HFFc6 (cell line): Measurements from ENCODE around the gene ACSL6. TPM values are rescaled to one million over a fixed set of nuclear protein-coding genes. Genes with fewer than 3 reads are reported as not detected.

ENCODE experiments used
- DNase-seq: peaks from one replicate; pipeline ENCODE4 v3.0.0-alpha.2; 2018
- H3K27ac Mint-ChIP-seq: 2 replicates; pipeline ENCODE4 v1.8.0; 2020; ENCODE audit warnings: mild to moderate bottlenecking, mixed read lengths
- H3K27me3 Mint-ChIP-seq: 2 replicates; pipeline ENCODE4 v1.8.0; 2021; ENCODE audit warnings: mild to moderate bottlenecking, moderate library complexity, mixed read lengths; ENCODE audit not compliant: insufficient read depth
- H3K36me3 Mint-ChIP-seq: 2 replicates; pipeline ENCODE4 v1.8.0; 2021; ENCODE audit warnings: low read depth, mixed read lengths
- H3K4me1 Mint-ChIP-seq: 2 replicates; pipeline ENCODE4 v1.8.0; 2020; ENCODE audit warnings: low read depth, mixed read lengths
- H3K4me3 Mint-ChIP-seq: 2 replicates; pipeline ENCODE4 v1.8.0; 2020; ENCODE audit warnings: mild to moderate bottlenecking, moderate library complexity, mixed read lengths
- H3K9me3 Mint-ChIP-seq: 2 replicates; pipeline ENCODE4 v1.8.0; 2020; ENCODE audit warnings: mild to moderate bottlenecking, mixed read lengths
- CTCF ChIP-seq: fragments of 200-600 bp; sonication (generic); IDR thresholded peaks from 2 replicates; pipeline ENCODE4 v1.5.0; 2021; ENCODE audit warnings: antibody characterized with exemption, mild to moderate bottlenecking
- total RNA-seq, 6 experiments: library from RNA; stranded (reverse); fragmentation: NEBNext Ultra II Directional; extraction: Animal tissue kit (Norgen Biotek cat#: 25700); gene quantifications; 2 replicates in 1 of 6; 3 replicates in 5 of 6; pipeline ENCODE4 v1.2.3, GENCODE V29; 2021

The ACSL6 gene
- total RNA-seq, 6 experiments from 2014 or later = not detected

- Mint-ChIP-seq H3K4me3 (no peak overlapping the region), H3K27ac (no peak overlapping the region), H3K27me3 (peaks cover 10% of the 10 kb centered on the region), H3K36me3 (no peaks in the 10 kb centered on the region), H3K4me1 (peaks cover 20% of the 10 kb centered on the region), H3K9me3 (no peaks in the 10 kb centered on the region)
- no peak for TF ChIP-seq CTCF
- no peak for DNase-seq
These were observed 14.0 kb upstream of the ACSL6 start for GRCh38 chr5:132025403-132025971.

DNA sequence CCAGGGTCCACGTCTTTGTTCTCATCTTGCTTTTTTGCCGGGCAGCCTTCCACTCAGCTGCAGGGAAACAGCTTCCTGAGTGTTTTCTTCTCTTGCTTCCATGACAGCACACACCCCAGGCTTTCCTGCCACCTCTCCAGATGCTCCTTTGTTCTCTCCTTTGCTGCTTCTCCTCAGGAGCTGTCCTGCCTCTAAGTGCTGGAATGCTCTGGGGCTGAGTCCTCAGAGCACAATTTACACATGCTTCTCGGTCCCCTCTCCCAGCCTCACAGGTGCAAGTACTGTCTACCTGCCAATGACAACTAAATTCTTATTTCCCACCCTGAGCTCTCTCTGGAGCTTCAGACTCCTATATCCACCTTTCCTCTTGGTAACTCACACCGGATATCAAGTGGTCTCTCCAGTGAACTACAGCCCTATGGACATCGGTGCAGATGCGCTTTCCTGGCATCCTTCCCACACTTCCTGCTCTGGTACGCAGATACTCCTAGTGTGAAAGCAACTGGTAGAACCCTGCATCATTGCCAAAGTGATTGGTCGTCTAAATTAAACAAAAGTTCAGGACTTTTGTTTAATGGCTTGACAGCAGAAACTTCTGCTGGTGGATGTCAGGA is 13.4 kb upstream of the ACSL6 start:
- no peak for DNase-seq
- H3K9me3 Mint-ChIP-seq = no peaks in the 10 kb centered on the region
- H3K27me3 Mint-ChIP-seq = peaks cover 10% of the 10 kb centered on the region
- TF ChIP-seq CTCF = no peak
- H3K36me3 Mint-ChIP-seq = no peaks in the 10 kb centered on the region
- peaks cover 20% of the 10 kb centered on the region for H3K4me1 Mint-ChIP-seq
- H3K27ac Mint-ChIP-seq = no peak overlapping the region
- H3K4me3 Mint-ChIP-seq = no peak overlapping the region

DNA sequence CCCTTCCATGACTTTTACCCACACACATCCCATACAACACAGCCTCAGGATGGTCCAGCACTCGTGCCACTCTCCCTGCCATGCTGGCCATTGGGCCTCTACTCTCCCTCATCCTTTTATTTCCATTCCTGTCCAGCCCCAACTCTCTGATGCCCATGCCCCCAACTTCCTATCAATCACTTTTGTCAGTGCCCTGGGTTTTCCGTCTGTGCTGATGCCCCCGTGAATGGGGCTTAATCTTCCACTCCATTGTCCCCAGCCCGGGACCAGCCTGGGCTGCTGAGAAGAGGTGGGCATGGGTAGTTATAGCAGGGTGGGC is 12.6 kb upstream of the ACSL6 start:
- H3K4me1 Mint-ChIP-seq = peaks cover 20% of the 10 kb centered on the region
- no peak for DNase-seq
- H3K36me3 Mint-ChIP-seq = no peaks in the 10 kb centered on the region
- H3K9me3 Mint-ChIP-seq = no peaks in the 10 kb centered on the region
- peaks cover 11% of the 10 kb centered on the region for H3K27me3 Mint-ChIP-seq
- no peak for TF ChIP-seq CTCF
- no peak overlapping the region for H3K27ac Mint-ChIP-seq
- H3K4me3 Mint-ChIP-seq = no peak overlapping the region

GRCh38 chr5:132023258-132024116 is 12.0 kb upstream of the ACSL6 start:
- H3K36me3 Mint-ChIP-seq = no peaks in the 10 kb centered on the region
- TF ChIP-seq CTCF = no peak
- H3K9me3 Mint-ChIP-seq = no peaks in the 10 kb centered on the region
- no peak overlapping the region for H3K27ac Mint-ChIP-seq
- no peak for DNase-seq
- no peak overlapping the region for H3K4me3 Mint-ChIP-seq
- H3K4me1 Mint-ChIP-seq = peaks cover 20% of the 10 kb centered on the region
- H3K27me3 Mint-ChIP-seq = peaks cover 10% of the 10 kb centered on the region

- Mint-ChIP-seq H3K4me3 (no peak overlapping the region), H3K27ac (no peak overlapping the region), H3K27me3 (peaks cover 14% of the 10 kb centered on the region), H3K36me3 (no peaks in the 10 kb centered on the region), H3K4me1 (peaks cover 20% of the 10 kb centered on the region), H3K9me3 (no peaks in the 10 kb centered on the region)
- TF ChIP-seq CTCF = no peak
- no peak for DNase-seq
These were observed 11.3 kb upstream of the ACSL6 start for GRCh38 chr5:132022737-132023136.
